Spleen (tissue), 7 donors: Measurements from ENCODE around the gene SCAMP5.

ENCODE experiments used
- POLR2A ChIP-seq, 3 donors: fragments of 450-650 bp; IDR thresholded peaks; one replicate each; pipeline ENCODE4 v1.5.1; 2017; ENCODE audit warnings: antibody characterized with exemption in 3 of 3, mild to moderate bottlenecking in 1 of 3
- TF ChIP-seq, protein P1 (sequence below), 11 experiments: fragments of 200-600 bp in 7 of 11; fragments of 450-650 bp in 4 of 11; sonication (generic) in 4 of 11; IDR thresholded peaks in 8 of 11; conservative IDR thresholded peaks in 3 of 11; 1 replicate in 7 of 11; 2 replicates in 4 of 11; pipeline versions ENCODE4 v1.4.0 to v1.8.0; 2016 to 2021; ENCODE audit warnings: antibody characterized with exemption in 11 of 11, inconsistent platforms in 4 of 11, mild to moderate bottlenecking in 1 of 11
- donor health status: DM: no; HTN: no; CAD: no; lungs with moderate emphysema.
- donor health status: DM: no; HTN: no; CAD: no.
- donor health status: DM: no; HTN: no; CAD: no.

DNA sequence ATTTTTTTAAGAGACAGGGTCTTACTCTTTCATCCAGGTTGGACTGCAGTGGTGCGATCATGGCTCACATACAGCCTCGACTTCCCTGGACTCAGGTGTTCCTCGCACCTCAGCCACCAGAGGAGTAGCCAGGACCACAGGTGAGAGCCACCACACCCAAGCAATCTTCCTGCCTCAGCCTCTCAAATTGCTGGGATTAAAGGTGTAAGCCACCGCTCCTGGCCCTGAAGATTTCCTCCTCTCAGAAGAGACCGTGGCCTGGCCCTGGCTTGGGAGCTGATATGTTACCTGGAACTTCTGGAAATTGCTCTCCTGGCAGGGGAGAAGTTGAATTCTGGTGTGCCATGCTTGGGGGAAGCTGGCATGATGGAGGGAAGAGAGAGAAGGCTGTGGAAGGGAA is 64.2 kb downstream of the SCAMP5 start:
- TF ChIP-seq, protein P1, sequence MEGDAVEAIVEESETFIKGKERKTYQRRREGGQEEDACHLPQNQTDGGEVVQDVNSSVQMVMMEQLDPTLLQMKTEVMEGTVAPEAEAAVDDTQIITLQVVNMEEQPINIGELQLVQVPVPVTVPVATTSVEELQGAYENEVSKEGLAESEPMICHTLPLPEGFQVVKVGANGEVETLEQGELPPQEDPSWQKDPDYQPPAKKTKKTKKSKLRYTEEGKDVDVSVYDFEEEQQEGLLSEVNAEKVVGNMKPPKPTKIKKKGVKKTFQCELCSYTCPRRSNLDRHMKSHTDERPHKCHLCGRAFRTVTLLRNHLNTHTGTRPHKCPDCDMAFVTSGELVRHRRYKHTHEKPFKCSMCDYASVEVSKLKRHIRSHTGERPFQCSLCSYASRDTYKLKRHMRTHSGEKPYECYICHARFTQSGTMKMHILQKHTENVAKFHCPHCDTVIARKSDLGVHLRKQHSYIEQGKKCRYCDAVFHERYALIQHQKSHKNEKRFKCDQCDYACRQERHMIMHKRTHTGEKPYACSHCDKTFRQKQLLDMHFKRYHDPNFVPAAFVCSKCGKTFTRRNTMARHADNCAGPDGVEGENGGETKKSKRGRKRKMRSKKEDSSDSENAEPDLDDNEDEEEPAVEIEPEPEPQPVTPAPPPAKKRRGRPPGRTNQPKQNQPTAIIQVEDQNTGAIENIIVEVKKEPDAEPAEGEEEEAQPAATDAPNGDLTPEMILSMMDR (IDR thresholded peaks at IDR 0.05 in 8 of 11, conservative IDR thresholded peaks at IDR 0.05 in 3 of 11): no peak
- TF ChIP-seq POLR2A (IDR thresholded peaks at IDR 0.05): no peak
